DOHH2 (cell line): Measurements from ENCODE around the gene OR14J1.

Source experiments
- H3F3A ChIP-seq: fragments of 200-600 bp; sonication (generic), shearing (Covaris generic); 2 replicates; pipeline ENCODE4 v1.6.0; 2016; ENCODE audit warnings: antibody characterized with exemption, mild to moderate bottlenecking; ENCODE audit not compliant: control insufficient read depth, insufficient read depth
- H3K27ac ChIP-seq: fragments of 200-600 bp; sonication (generic); 2 replicates; pipeline ENCODE4 v1.5.1; 2014; ENCODE audit warnings: low read depth, mild to moderate bottlenecking, low read length, moderate library complexity
- H3K27me3 ChIP-seq: fragments of 200-600 bp; sonication (generic); 2 replicates; pipeline ENCODE4 v1.6.1; 2014; ENCODE audit warnings: mild to moderate bottlenecking, low read length, mixed read lengths; ENCODE audit not compliant: control insufficient read depth
- H3K36me3 ChIP-seq: fragments of 200-600 bp; sonication (generic); 2 replicates; pipeline ENCODE4 v1.6.1; 2014; ENCODE audit warnings: mild to moderate bottlenecking, low read length, moderate library complexity, mixed read lengths; ENCODE audit not compliant: control insufficient read depth
- H3K4me1 ChIP-seq: fragments of 200-600 bp; sonication (generic); 2 replicates; pipeline ENCODE4 v1.6.1; 2014; ENCODE audit warnings: mild to moderate bottlenecking, low read length, mixed read lengths; ENCODE audit not compliant: control insufficient read depth
- H3K4me2 ChIP-seq: fragments of 200-600 bp; sonication (generic); 2 replicates; pipeline ENCODE4 v1.6.0; 2014; ENCODE audit warnings: mild to moderate bottlenecking, low read length, moderate library complexity
- H3K4me3 ChIP-seq: fragments of 200-600 bp; sonication (generic); 2 replicates; pipeline ENCODE4 v1.5.1; 2014; ENCODE audit warnings: mild to moderate bottlenecking, low read length, mixed read lengths
- H3K79me2 ChIP-seq: fragments of 200-600 bp; sonication (generic); 2 replicates; pipeline ENCODE4 v1.6.1; 2014; ENCODE audit warnings: mild to moderate bottlenecking, low read length, mixed read lengths; ENCODE audit not compliant: control insufficient read depth
- H3K9me2 ChIP-seq: fragments of 200-600 bp; sonication (generic); replicated peaks from 2 replicates; pipeline ENCODE4 v1.6.1; 2014; ENCODE audit warnings: mild to moderate bottlenecking, low read length, mixed read lengths; ENCODE audit not compliant: control insufficient read depth
- H3K9me3 ChIP-seq: fragments of 200-600 bp; sonication (generic); 2 replicates; pipeline ENCODE4 v1.6.1; 2014; ENCODE audit warnings: antibody characterized with exemption, low read length, mixed read lengths; ENCODE audit not compliant: control insufficient read depth, insufficient read depth
- H4K20me1 ChIP-seq: fragments of 200-600 bp; sonication (generic); 2 replicates; pipeline ENCODE4 v1.6.0; 2014; ENCODE audit warnings: low read depth, mild to moderate bottlenecking, antibody characterized with exemption, low read length, moderate library complexity; ENCODE audit not compliant: control insufficient read depth, insufficient read depth
- CTCF ChIP-seq: fragments of 200-600 bp; sonication (generic); IDR thresholded peaks from one replicate; pipeline ENCODE4 v1.5.1; 2014; ENCODE audit warnings: antibody characterized with exemption, mild to moderate bottlenecking, low read depth, low read length; ENCODE audit not compliant: poor library complexity, severe bottlenecking
- EZH2phosphoT487 ChIP-seq: fragments of 200-600 bp; sonication (generic); IDR thresholded peaks from 2 replicates; pipeline ENCODE4 v1.6.1; 2017; ENCODE audit warnings: borderline replicate concordance, mild to moderate bottlenecking, antibody characterized with exemption, low read length, moderate library complexity, mixed read lengths

Gene OR14J1

GRCh38 chr6:29263001-29263400 is 38.5 kb upstream of the OR14J1 start:
- Histone ChIP-seq H3K9me2 (no peaks in the 10 kb centered on the region), H3K9me3 (no peaks in the 10 kb centered on the region), H4K20me1 (no peaks in the 10 kb centered on the region), H3K27me3 (no peaks in the 10 kb centered on the region), H3K27ac (no peak overlapping the region), H3K4me2 (no peak overlapping the region), H3K79me2 (no peaks in the 10 kb centered on the region), H3K36me3 (no peaks in the 10 kb centered on the region), H3K4me3 (no peak overlapping the region), H3K4me1 (no peaks in the 10 kb centered on the region), H3F3A (no peaks in the 10 kb centered on the region)
- TF ChIP-seq CTCF (no peak), EZH2phosphoT487 (no peak)

- no peaks in the 10 kb centered on the region for H3K27me3 ChIP-seq
- no peaks in the 10 kb centered on the region for H3K79me2 ChIP-seq
- H3K27ac ChIP-seq: no peak overlapping the region
- H3K4me2 ChIP-seq: no peak overlapping the region
- no peaks in the 10 kb centered on the region for H3K36me3 ChIP-seq
- H3K4me1 ChIP-seq: no peaks in the 10 kb centered on the region
- no peak overlapping the region for H3K4me3 ChIP-seq
- H3K9me3 ChIP-seq: no peaks in the 10 kb centered on the region
- H4K20me1 ChIP-seq: no peaks in the 10 kb centered on the region
- H3F3A ChIP-seq: no peaks in the 10 kb centered on the region
- no peak for TF ChIP-seq EZH2phosphoT487
- TF ChIP-seq CTCF: no peak
- no peaks in the 10 kb centered on the region for H3K9me2 ChIP-seq
These were observed 7.0 kb upstream of the OR14J1 start for GRCh38 chr6:29294499-29294914.

GRCh38 chr6:29295181-29295585 is 6.3 kb upstream of the OR14J1 start:
- TF ChIP-seq CTCF (no peak), EZH2phosphoT487 (no peak)
- H3K9me3 ChIP-seq: no peaks in the 10 kb centered on the region

GRCh38 chr6:29295623-29296022 is 5.9 kb upstream of the OR14J1 start:
- no peaks in the 10 kb centered on the region for H4K20me1 ChIP-seq
- H3K36me3 ChIP-seq: no peaks in the 10 kb centered on the region
- H3K79me2 ChIP-seq: no peaks in the 10 kb centered on the region
- no peaks in the 10 kb centered on the region for H3K9me3 ChIP-seq
- TF ChIP-seq EZH2phosphoT487 (no peak), CTCF (no peak)
- no peak overlapping the region for H3K4me2 ChIP-seq
- no peak overlapping the region for H3K27ac ChIP-seq
- no peaks in the 10 kb centered on the region for H3K4me1 ChIP-seq
- H3K9me2 ChIP-seq: no peaks in the 10 kb centered on the region
- H3K27me3 ChIP-seq: no peaks in the 10 kb centered on the region
- no peak overlapping the region for H3K4me3 ChIP-seq
- H3F3A ChIP-seq: no peaks in the 10 kb centered on the region

More at GRCh38 chr6:29295181-29295585, 6.3 kb upstream of the OR14J1 start:
- no peaks in the 10 kb centered on the region for H3K4me1 ChIP-seq
- no peak overlapping the region for H3K4me2 ChIP-seq
- no peak overlapping the region for H3K4me3 ChIP-seq
- H3K79me2 ChIP-seq: no peaks in the 10 kb centered on the region
- H3K27me3 ChIP-seq: no peaks in the 10 kb centered on the region
- H3F3A ChIP-seq: no peaks in the 10 kb centered on the region
- no peak overlapping the region for H3K27ac ChIP-seq
- H3K36me3 ChIP-seq: no peaks in the 10 kb centered on the region
- H4K20me1 ChIP-seq: no peaks in the 10 kb centered on the region
- H3K9me2 ChIP-seq: no peaks in the 10 kb centered on the region
